ENCODE measurements around the gene CD3G. TPM values are rescaled to one million over a fixed set of nuclear protein-coding genes. Genes with fewer than 3 reads are reported as not detected.

CD3G gene
- total RNA-seq, 2 experiments from 2014 or later, result 102 to 109 TPM

GRCh38 chr11:118379497-118379896 lies 35.4 kb downstream of the CD3G start:
- no peak overlapping the region for H3K27ac Mint-ChIP-seq
- H3K4me1 Mint-ChIP-seq (ENCODE audit: low read depth), result no peaks in the 10 kb centered on the region
- H3K4me3 Mint-ChIP-seq, result no peak overlapping the region
- Histone ChIP-seq H3K4me3 (ENCODE audit: low read length) (no peak overlapping the region), H3K27me3 (ENCODE audit: control insufficient read depth in 1 of 2, insufficient read depth in 2 of 2, low read length in 2 of 2) (no peaks in the 10 kb centered on the region), H3K9me3 (ENCODE audit: control insufficient read depth in 1 of 2, insufficient read depth in 1 of 2, low read length in 2 of 2) (no peaks in the 10 kb centered on the region), H3K36me3 (ENCODE audit: insufficient read depth, low read length) (peaks cover 100% of the 10 kb centered on the region), H3K4me1 (ENCODE audit: insufficient read depth, low read length) (no peaks in the 10 kb centered on the region), H3K27ac (ENCODE audit: low read depth in 1 of 2, low read length in 2 of 2) (no peak overlapping the region)
- TF ChIP-seq CTCF (IDR thresholded peaks at IDR 0.05), result no peak
- POLR2A ChIA-PET, result interaction anchor here (1.1 to 1.7 kb wide), 2 partner anchors 20 to 57 kb away, joined by 3 to 6 read pairs; partner anchors contain the start of genes KMT2A and UBE4A
- CTCF ChIA-PET, result interaction anchor here (1.2 kb wide), 1 partner anchor 181 kb away, joined by 3 read pairs; no protein-coding TSS in a partner anchor
- ATAC-seq (ENCODE audit: poor library complexity) (no peak), DNase-seq (no peak)
- no peaks in the 10 kb centered on the region for H3K9me3 Mint-ChIP-seq
- H3K36me3 Mint-ChIP-seq (ENCODE audit: low read depth), result peaks cover 93% of the 10 kb centered on the region
- H3K27me3 Mint-ChIP-seq, result no peaks in the 10 kb centered on the region
- intact Hi-C loops (cut with DNase I, micrococcal nuclease), result no loop called here

GRCh38 chr11:118380571-118380970 lies 36.4 kb downstream of the CD3G start:
- CTCF ChIA-PET, result interaction anchor here (1.2 kb wide), 1 partner anchor 182 kb away, joined by 3 read pairs; no protein-coding TSS in a partner anchor
- intact Hi-C loops (cut with DNase I, micrococcal nuclease), result no loop called here
- no peaks in the 10 kb centered on the region for H3K9me3 ChIP-seq (ENCODE audit: control insufficient read depth in 1 of 2, insufficient read depth in 1 of 2, low read length in 2 of 2)
- Mint-ChIP-seq H3K9me3 (no peaks in the 10 kb centered on the region), H3K4me3 (no peak overlapping the region), H3K4me1 (ENCODE audit: low read depth) (no peaks in the 10 kb centered on the region), H3K27me3 (no peaks in the 10 kb centered on the region), H3K27ac (no peak overlapping the region), H3K36me3 (ENCODE audit: low read depth) (peaks cover 93% of the 10 kb centered on the region)
- peaks cover 100% of the 10 kb centered on the region for H3K36me3 ChIP-seq (ENCODE audit: insufficient read depth, low read length)
- ATAC-seq (ENCODE audit: poor library complexity) (no peak), DNase-seq (no peak)
- no peak overlapping the region for H3K27ac ChIP-seq (ENCODE audit: low read depth in 1 of 2, low read length in 2 of 2)
- POLR2A ChIA-PET, result interaction anchor here (1.0 kb wide), 1 partner anchor 11 kb away, joined by 4 read pairs; no protein-coding TSS in a partner anchor
- no peak for TF ChIP-seq CTCF (IDR thresholded peaks at IDR 0.05)
- no peak overlapping the region for H3K4me3 ChIP-seq (ENCODE audit: low read length)
- H3K4me1 ChIP-seq (ENCODE audit: insufficient read depth, low read length), result no peaks in the 10 kb centered on the region
- no peaks in the 10 kb centered on the region for H3K27me3 ChIP-seq (ENCODE audit: control insufficient read depth in 1 of 2, insufficient read depth in 2 of 2, low read length in 2 of 2)

GRCh38 chr11:118382954-118383353 lies 38.8 kb downstream of the CD3G start:
- TF ChIP-seq CTCF (IDR thresholded peaks at IDR 0.05), result no peak
- Mint-ChIP-seq H3K4me3 (no peak overlapping the region), H3K27ac (no peak overlapping the region), H3K9me3 (no peaks in the 10 kb centered on the region), H3K4me1 (ENCODE audit: low read depth) (no peaks in the 10 kb centered on the region), H3K27me3 (no peaks in the 10 kb centered on the region), H3K36me3 (ENCODE audit: low read depth) (peaks cover 97% of the 10 kb centered on the region)
- ChIA-PET POLR2A (interaction anchor here (1.7 kb wide), 1 partner anchor 16 kb away, joined by 4 read pairs; no protein-coding TSS in a partner anchor), CTCF (no interaction called here)
- peaks cover 100% of the 10 kb centered on the region for H3K36me3 ChIP-seq (ENCODE audit: insufficient read depth, low read length)
- H3K27ac ChIP-seq (ENCODE audit: low read depth in 1 of 2, low read length in 2 of 2), result no peak overlapping the region
- H3K27me3 ChIP-seq (ENCODE audit: control insufficient read depth in 1 of 2, insufficient read depth in 2 of 2, low read length in 2 of 2), result no peaks in the 10 kb centered on the region
- H3K9me3 ChIP-seq (ENCODE audit: control insufficient read depth in 1 of 2, insufficient read depth in 1 of 2, low read length in 2 of 2), result no peaks in the 10 kb centered on the region
- DNase-seq (no peak), ATAC-seq (ENCODE audit: poor library complexity) (no peak)
- intact Hi-C loops (cut with DNase I, micrococcal nuclease), result no loop called here
- no peak overlapping the region for H3K4me3 ChIP-seq (ENCODE audit: low read length)
- no peaks in the 10 kb centered on the region for H3K4me1 ChIP-seq (ENCODE audit: insufficient read depth, low read length)

All from CD4-positive, alpha-beta T cell (primary cell).